Neuronal stem cell (in vitro differentiated cells): ENCODE results near the gene LRRC2.
"Not testable (repeated sequence)": the region's sequence is repeated elsewhere in the genome, so short reads cannot be mapped to it uniquely, and the experiment has no call there.

Source experiments
- DNase-seq: peaks from one replicate; pipeline ENCODE4 v3.0.0-alpha.2; 2013; ENCODE audit warnings: low spot score
- H2AFZ ChIP-seq: one replicate; pipeline ENCODE4 v1.6.1; 2013; ENCODE audit warnings: mild to moderate bottlenecking, low read length, inconsistent platforms
- H2AK5ac ChIP-seq: 2 replicates; pipeline ENCODE4 v1.6.1; 2013; ENCODE audit warnings: low read depth, mild to moderate bottlenecking, inconsistent platforms, low read length, moderate library complexity, mixed read lengths
- H2BK120ac ChIP-seq: 2 replicates; pipeline ENCODE4 v1.6.1; 2013; ENCODE audit warnings: low read depth, mild to moderate bottlenecking, inconsistent platforms, low read length, moderate library complexity, mixed read lengths
- H2BK12ac ChIP-seq: one replicate; pipeline ENCODE4 v1.6.1; 2013; ENCODE audit warnings: low read length, inconsistent platforms
- H2BK15ac ChIP-seq: 2 replicates; pipeline ENCODE4 v1.6.1; 2013; ENCODE audit warnings: mild to moderate bottlenecking, low read length, inconsistent platforms, mixed read lengths
- H2BK5ac ChIP-seq: one replicate; pipeline ENCODE4 v1.6.1; 2013; ENCODE audit warnings: inconsistent platforms, mild to moderate bottlenecking, low read length, moderate library complexity
- H3K14ac ChIP-seq: one replicate; pipeline ENCODE4 v1.6.1; 2013; ENCODE audit warnings: low read length, inconsistent platforms
- H3K18ac ChIP-seq: 2 replicates; pipeline ENCODE4 v1.6.1; 2013; ENCODE audit warnings: low read length, inconsistent platforms
- H3K23ac ChIP-seq: 2 replicates; pipeline ENCODE4 v1.6.1; 2013; ENCODE audit warnings: low read depth, mild to moderate bottlenecking, mixed read lengths, low read length, inconsistent platforms; ENCODE audit not compliant: poor library complexity
- H3K27ac ChIP-seq: replicated peaks from 3 replicates; pipeline ENCODE4 v1.5.1; 2013; ENCODE audit warnings: low read length, inconsistent platforms
- H3K27me3 ChIP-seq, 3 experiments: 2 replicates each; pipeline ENCODE4 v1.6.1; 2013; ENCODE audit warnings: low read length in 3 of 3, mild to moderate bottlenecking in 2 of 3, inconsistent platforms in 1 of 3, low read depth in 1 of 3, mixed read lengths in 1 of 3, moderate library complexity in 1 of 3; ENCODE audit not compliant: control insufficient read depth in 3 of 3, insufficient read depth in 3 of 3
- H3K36me3 ChIP-seq, 2 donors: replicated peaks in 1 of 2; 2 replicates each; pipeline ENCODE4 v1.6.1; 2013; ENCODE audit warnings: low read length in 2 of 2; ENCODE audit not compliant: control insufficient read depth in 2 of 2, insufficient read depth in 2 of 2
- H3K4ac ChIP-seq: 2 replicates; pipeline ENCODE4 v1.6.1; 2013; ENCODE audit warnings: inconsistent platforms, mild to moderate bottlenecking, low read length, moderate library complexity
- H3K4me1 ChIP-seq, 2 donors: 1 replicate in 1 of 2; 2 replicates in 1 of 2; pipeline ENCODE4 v1.6.1; 2013; ENCODE audit warnings: low read length in 2 of 2, low read depth in 1 of 2; ENCODE audit not compliant: control insufficient read depth in 2 of 2, insufficient read depth in 1 of 2
- H3K4me2 ChIP-seq: one replicate; pipeline ENCODE4 v1.6.1; 2013; ENCODE audit warnings: mild to moderate bottlenecking, low read length, inconsistent platforms; ENCODE audit not compliant: insufficient read depth, poor library complexity, severe bottlenecking
- H3K4me3 ChIP-seq, 2 donors: 2 replicates each; pipeline ENCODE4 v1.5.1; 2013; ENCODE audit warnings: low read length in 2 of 2, mild to moderate bottlenecking in 2 of 2, inconsistent platforms in 1 of 2, moderate library complexity in 1 of 2
- H3K79me1 ChIP-seq: one replicate; pipeline ENCODE4 v1.6.1; 2013; ENCODE audit warnings: low read depth, mild to moderate bottlenecking, inconsistent platforms, low read length, moderate library complexity
- H3K9ac ChIP-seq: one replicate; pipeline ENCODE4 v1.6.1; 2013; ENCODE audit warnings: mild to moderate bottlenecking, low read depth, low read length, inconsistent platforms; ENCODE audit not compliant: poor library complexity
- H3K9me3 ChIP-seq, 2 donors: replicated peaks in 1 of 2; 2 replicates each; pipeline versions ENCODE3 to v1.6.1; 2013; ENCODE audit warnings: low read length in 2 of 2, mild to moderate bottlenecking in 2 of 2, inconsistent platforms in 1 of 2, low read depth in 1 of 2, mixed read lengths in 1 of 2, moderate library complexity in 1 of 2; ENCODE audit not compliant: control insufficient read depth in 2 of 2, insufficient read depth in 1 of 2
- H4K8ac ChIP-seq: one replicate; pipeline ENCODE4 v1.6.1; 2013; ENCODE audit warnings: low read depth, mild to moderate bottlenecking, inconsistent platforms, low read length, moderate library complexity
- H4K91ac ChIP-seq: one replicate; pipeline ENCODE4 v1.6.1; 2013; ENCODE audit warnings: low read length, low read depth, mild to moderate bottlenecking, inconsistent platforms; ENCODE audit not compliant: poor library complexity
- WGBS, 2 donors: extraction: QIAGEN DNeasy Blood & Tissue Kit; methylation state at CpG; one replicate each; pipeline ENCODE4 v1.1.7; 2013; ENCODE audit warnings: missing lambda C conversion rate in 2 of 2, mixed read lengths in 1 of 2; ENCODE audit not compliant: insufficient read length in 2 of 2, insufficient replicate concordance in 1 of 2; ENCODE audit errors: extremely low coverage in 2 of 2; 5-methylcytosine and 5-hydroxymethylcytosine counted together

The LRRC2 gene

GRCh38 chr3:46579756-46580286 lies 13.7 kb upstream of the LRRC2 start:
- Histone ChIP-seq H4K8ac (no peak overlapping the region), H3K27me3 (peaks cover 6 to 60% (median 52%) of the 10 kb centered on the region in 3 experiments)

GRCh38 chr3:46578973-46579755 lies 13.1 kb upstream of the LRRC2 start:
- Histone ChIP-seq H3K23ac (no peak overlapping the region), H3K36me3 (no peaks in the 10 kb centered on the region), H4K91ac (no peak overlapping the region), H4K8ac (no peak overlapping the region), H3K18ac (no peak overlapping the region), H2BK120ac (no peak overlapping the region), H3K27ac (no peak overlapping the region), H3K4me3 (no peak overlapping the region), H3K27me3 (peaks cover 6 to 65% (median 52%) of the 10 kb centered on the region in 3 experiments), H2AFZ (no peak overlapping the region), H3K4me2 (no peak overlapping the region), H3K9me3 (no peaks in the 10 kb centered on the region), H2BK12ac (no peak overlapping the region), H3K14ac (no peak overlapping the region), H3K4ac (no peak overlapping the region), H3K9ac (no peak overlapping the region), H2BK5ac (no peak overlapping the region), H3K4me1 (peaks cover 0 to 11% of the 10 kb centered on the region in 2 donors), H2BK15ac (no peak overlapping the region), H3K79me1 (no peaks in the 10 kb centered on the region), H2AK5ac (no peak overlapping the region)
- DNase-seq, result no peak
- WGBS, 2 donors, result no CpG with 5 or more reads among the region's 10 CpGs

More at GRCh38 chr3:46579756-46580286, 13.7 kb upstream of the LRRC2 start:
- no peaks in the 10 kb centered on the region for H3K9me3 ChIP-seq
- H4K91ac ChIP-seq, result no peak overlapping the region
- H3K9ac ChIP-seq, result no peak overlapping the region
- no peak overlapping the region for H3K27ac ChIP-seq
- H3K79me1 ChIP-seq, result no peaks in the 10 kb centered on the region
- H2AK5ac ChIP-seq, result no peak overlapping the region
- H2BK120ac ChIP-seq, result no peak overlapping the region
- no peak overlapping the region for H3K4me2 ChIP-seq
- no CpG with 5 or more reads among the region's 14 CpGs for WGBS, 2 donors
- DNase-seq, result no peak
- no peak overlapping the region for H2BK15ac ChIP-seq
- H2AFZ ChIP-seq, result no peak overlapping the region
- no peak overlapping the region for H3K4ac ChIP-seq
- H3K14ac ChIP-seq, result no peak overlapping the region
- H3K36me3 ChIP-seq, result no peaks in the 10 kb centered on the region
- H3K23ac ChIP-seq, result no peak overlapping the region
- no peak overlapping the region for H3K4me3 ChIP-seq
- peaks cover 0 to 8% of the 10 kb centered on the region in 2 donors for H3K4me1 ChIP-seq
- H2BK12ac ChIP-seq, result no peak overlapping the region
- H2BK5ac ChIP-seq, result no peak overlapping the region
- no peak overlapping the region for H3K18ac ChIP-seq

GRCh38 chr3:46577580-46578249 lies 11.6 kb upstream of the LRRC2 start:
- not testable (repeated sequence) for H3K4me3 ChIP-seq, H3K9ac ChIP-seq, H3K4ac ChIP-seq, H3K14ac ChIP-seq, H4K8ac ChIP-seq, H4K91ac ChIP-seq, H2BK15ac ChIP-seq, H2BK12ac ChIP-seq, H2AFZ ChIP-seq, H3K27ac ChIP-seq, DNase-seq, H3K18ac ChIP-seq, H3K79me1 ChIP-seq, H2BK5ac ChIP-seq, H3K23ac ChIP-seq, H2BK120ac ChIP-seq, H3K36me3 ChIP-seq, H3K9me3 ChIP-seq, H2AK5ac ChIP-seq, H3K4me2 ChIP-seq
- WGBS, 2 donors, result no CpG with 5 or more reads among the region's 18 CpGs
- peaks cover 0 to 12% of the 10 kb centered on the region in 2 donors for H3K4me1 ChIP-seq
- peaks cover 6 to 65% (median 52%) of the 10 kb centered on the region in 3 experiments for H3K27me3 ChIP-seq

- Histone ChIP-seq H2AFZ (no peak overlapping the region), H3K4ac (no peak overlapping the region), H3K4me1 (peaks cover 0 to 12% of the 10 kb centered on the region in 2 donors), H3K14ac (no peak overlapping the region), H3K4me2 (no peak overlapping the region), H3K9me3 (no peaks in the 10 kb centered on the region), H2BK12ac (no peak overlapping the region), H4K8ac (no peak overlapping the region), H3K79me1 (no peaks in the 10 kb centered on the region), H3K9ac (no peak overlapping the region), H2AK5ac (no peak overlapping the region), H3K27me3 (peaks cover 6 to 65% (median 52%) of the 10 kb centered on the region in 3 experiments), H3K36me3 (no peaks in the 10 kb centered on the region), H3K23ac (peak overlapping the region; percentile 65), H3K27ac (no peak overlapping the region), H2BK120ac (no peak overlapping the region), H4K91ac (no peak overlapping the region), H3K4me3 (no peak overlapping the region), H2BK15ac (no peak overlapping the region), H3K18ac (no peak overlapping the region), H2BK5ac (no peak overlapping the region)
- no CpG with 5 or more reads among the region's 21 CpGs for WGBS, 2 donors
- no peak for DNase-seq
Measured at GRCh38 chr3:46576879-46577278, 10.8 kb upstream of the LRRC2 start.
